NB4 (cell line): ENCODE data around the gene RFXANK.

Source experiments
- MAX ChIP-seq: IDR thresholded peaks from 2 replicates; pipeline ENCODE4 v1.6.1; 2011; ENCODE audit warnings: low read depth, low read length
- MYC ChIP-seq: IDR thresholded peaks from 2 replicates; pipeline ENCODE4 v1.6.1; 2011; ENCODE audit warnings: low read depth, low read length
- POLR2A ChIP-seq: IDR thresholded peaks from 2 replicates; pipeline ENCODE4 v1.6.1; 2011; ENCODE audit warnings: mild to moderate bottlenecking; ENCODE audit not compliant: insufficient read length; ENCODE audit errors: extremely low read depth
- TF ChIP-seq, protein P1 (sequence below): IDR thresholded peaks from one replicate; pipeline ENCODE4 v1.5.1; 2012; ENCODE audit warnings: low read depth, low read length

DNA sequence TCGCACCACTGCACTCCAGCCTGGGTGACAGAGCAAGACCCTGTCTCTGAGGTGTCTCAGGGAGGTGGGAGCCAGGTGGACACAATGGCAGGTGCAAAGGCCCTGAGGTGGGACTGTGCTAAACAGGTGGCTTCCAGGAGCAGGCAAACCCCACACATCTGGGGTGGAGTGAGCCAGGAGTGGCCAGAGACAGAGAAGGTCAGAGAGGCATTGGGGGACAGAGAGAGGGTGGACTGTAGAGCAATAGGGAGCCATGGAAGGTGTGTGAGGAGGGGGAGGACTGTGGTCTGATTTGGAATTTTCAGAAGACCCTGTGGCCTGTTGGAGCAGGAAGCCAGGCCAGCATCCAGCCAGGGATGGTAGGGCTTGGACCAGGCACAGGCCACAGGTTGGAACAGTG is 26.7 kb upstream of the RFXANK start:
- TF ChIP-seq POLR2A (no peak), MAX (no peak), MYC (no peak)
- TF ChIP-seq, protein P1, sequence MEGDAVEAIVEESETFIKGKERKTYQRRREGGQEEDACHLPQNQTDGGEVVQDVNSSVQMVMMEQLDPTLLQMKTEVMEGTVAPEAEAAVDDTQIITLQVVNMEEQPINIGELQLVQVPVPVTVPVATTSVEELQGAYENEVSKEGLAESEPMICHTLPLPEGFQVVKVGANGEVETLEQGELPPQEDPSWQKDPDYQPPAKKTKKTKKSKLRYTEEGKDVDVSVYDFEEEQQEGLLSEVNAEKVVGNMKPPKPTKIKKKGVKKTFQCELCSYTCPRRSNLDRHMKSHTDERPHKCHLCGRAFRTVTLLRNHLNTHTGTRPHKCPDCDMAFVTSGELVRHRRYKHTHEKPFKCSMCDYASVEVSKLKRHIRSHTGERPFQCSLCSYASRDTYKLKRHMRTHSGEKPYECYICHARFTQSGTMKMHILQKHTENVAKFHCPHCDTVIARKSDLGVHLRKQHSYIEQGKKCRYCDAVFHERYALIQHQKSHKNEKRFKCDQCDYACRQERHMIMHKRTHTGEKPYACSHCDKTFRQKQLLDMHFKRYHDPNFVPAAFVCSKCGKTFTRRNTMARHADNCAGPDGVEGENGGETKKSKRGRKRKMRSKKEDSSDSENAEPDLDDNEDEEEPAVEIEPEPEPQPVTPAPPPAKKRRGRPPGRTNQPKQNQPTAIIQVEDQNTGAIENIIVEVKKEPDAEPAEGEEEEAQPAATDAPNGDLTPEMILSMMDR: no peak
